Mammary epithelial cell (primary cell): ENCODE data around the gene INPP4B.

Experiments used
- CTCF ChIP-seq, 2 donors: IDR thresholded peaks in 1 of 2; conservative IDR thresholded peaks in 1 of 2; 2 replicates each; pipeline ENCODE4 v1.5.1; 2011 to 2012; ENCODE audit warnings: inconsistent platforms in 2 of 2, low read length in 2 of 2, mild to moderate bottlenecking in 2 of 2, control low read depth in 1 of 2, low read depth in 1 of 2; ENCODE audit not compliant: insufficient read depth in 1 of 2; ENCODE audit errors: extremely low read depth in 1 of 2
- EZH2 ChIP-seq: IDR thresholded peaks from 2 replicates; pipeline ENCODE4 v1.6.1; 2012; ENCODE audit warnings: low read length, inconsistent platforms, borderline replicate concordance

GRCh38 chr4:142064181-142064580 lies 781.9 kb downstream of the INPP4B start:
- TF ChIP-seq EZH2 (no peak), CTCF (conservative IDR thresholded peaks at IDR 0.05 in 1 of 2, IDR thresholded peaks at IDR 0.05 in 1 of 2; ENCODE audit: extremely low read depth in 1 of 2, insufficient read depth in 1 of 2, low read depth in 1 of 2, low read length in 2 of 2) (no peak)
